ENCODE results near the gene DNAI1.

DNAI1 gene

GRCh38 chr9:34558919-34559623 lies 100.5 kb downstream of the DNAI1 start:
- DNase-seq (ENCODE audit: low read depth), result no peak

GRCh38 chr9:34559624-34560455 lies 101.2 kb downstream of the DNAI1 start:
- DNase-seq (ENCODE audit: low read depth), result no peak

- no peak for DNase-seq (ENCODE audit: low read depth)
Measured at GRCh38 chr9:34560599-34561214, 102.1 kb downstream of the DNAI1 start.

- DNase-seq (ENCODE audit: low read depth), result no peak
Measured at GRCh38 chr9:34562135-34562745, 103.6 kb downstream of the DNAI1 start.

GRCh38 chr9:34563262-34563661 lies 104.7 kb downstream of the DNAI1 start:
- DNase-seq (ENCODE audit: low read depth), result no peak

- no peak for DNase-seq (ENCODE audit: low read depth)
Measured at GRCh38 chr9:34564617-34565016, 106.0 kb downstream of the DNAI1 start.

- no peak for DNase-seq (ENCODE audit: low read depth)
Measured at GRCh38 chr9:34565856-34566255, 107.3 kb downstream of the DNAI1 start.

GRCh38 chr9:34566322-34566721 lies 107.7 kb downstream of the DNAI1 start:
- DNase-seq (ENCODE audit: low read depth), result no peak

- no peak for DNase-seq (ENCODE audit: low read depth)
Measured at GRCh38 chr9:34566972-34567371, 108.4 kb downstream of the DNAI1 start.

GRCh38 chr9:34568133-34568532 lies 109.5 kb downstream of the DNAI1 start:
- DNase-seq (ENCODE audit: low read depth), result no peak

- DNase-seq (ENCODE audit: low read depth), result no peak
Measured at GRCh38 chr9:34568774-34569173, 110.2 kb downstream of the DNAI1 start.

GRCh38 chr9:34570376-34570775 lies 111.8 kb downstream of the DNAI1 start:
- DNase-seq (ENCODE audit: low read depth), result no peak

All from T-helper 22 cell (primary cell).